Duodenal mucosa (tissue), 2 donors: ENCODE results near the gene HHIPL1.

Experiments used
- H3K27ac ChIP-seq: one replicate; pipeline ENCODE4 v1.7.0; 2013; ENCODE audit warnings: low read depth, low read length
- H3K27me3 ChIP-seq, 2 donors: one replicate each; pipeline ENCODE4 v1.7.0; 2013; ENCODE audit warnings: low read length in 2 of 2, control low read depth in 1 of 2; ENCODE audit not compliant: insufficient read depth in 2 of 2, control insufficient read depth in 1 of 2
- H3K36me3 ChIP-seq, 2 donors: one replicate each; pipeline ENCODE4 v1.7.0; 2013; ENCODE audit warnings: low read length in 2 of 2, control low read depth in 1 of 2; ENCODE audit not compliant: insufficient read depth in 2 of 2, control insufficient read depth in 1 of 2
- H3K4me1 ChIP-seq, 2 donors: one replicate each; pipeline ENCODE4 v1.7.0; 2013; ENCODE audit warnings: low read length in 2 of 2, control low read depth in 1 of 2; ENCODE audit not compliant: insufficient read depth in 2 of 2, control insufficient read depth in 1 of 2
- H3K4me3 ChIP-seq, 2 donors: one replicate each; pipeline ENCODE4 v1.7.0; 2013; ENCODE audit warnings: low read length in 2 of 2, low read depth in 1 of 2
- H3K9ac ChIP-seq, 2 donors: one replicate each; pipeline ENCODE4 v1.7.0; 2013; ENCODE audit warnings: low read length in 2 of 2, low read depth in 1 of 2
- H3K9me3 ChIP-seq, 2 donors: one replicate each; pipeline ENCODE4 v1.7.0; 2013; ENCODE audit warnings: low read length in 2 of 2, control low read depth in 1 of 2; ENCODE audit not compliant: control insufficient read depth in 1 of 2

The HHIPL1 gene

GRCh38 chr14:99644723-99645544 lies at the start of gene HHIPL1:
Gene HHIPL1, plus strand, starts transcription at chr14:99645129. Its CDS starts 79 bp downstream, at chr14:99645208.
- Histone ChIP-seq H3K27ac (no peak within 1 kb of the TSS), H3K4me3 (peak within 1 kb of the TSS in 1 of 2 donors; percentile 58), H3K9ac (no peak within 1 kb of the TSS), H3K4me1 (peaks cover 0 to 6% of the 10 kb centered on the region in 2 donors), H3K9me3 (no peaks in the 10 kb centered on the region), H3K36me3 (no peaks in the 10 kb centered on the region), H3K27me3 (peaks cover 17% of the 10 kb centered on the region in 2 donors)

DNA sequence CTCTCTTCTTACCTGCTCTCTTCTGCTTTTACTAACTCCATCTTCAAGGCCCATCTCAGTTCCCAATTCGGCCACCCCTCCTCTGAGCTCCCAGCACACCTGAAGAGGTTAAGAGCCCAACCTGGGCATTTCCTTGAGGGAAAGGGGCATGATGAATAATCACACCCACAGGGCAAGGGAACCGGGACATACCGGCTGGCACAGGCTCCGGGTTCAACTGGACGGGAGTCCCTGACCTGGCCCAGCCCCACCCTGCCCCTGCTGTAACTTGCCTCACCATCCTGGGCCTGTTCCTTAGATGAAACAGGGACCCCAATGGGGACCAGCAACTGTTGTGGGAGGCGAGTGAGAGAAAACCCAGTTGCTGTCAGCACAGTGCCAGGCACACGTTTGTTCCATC lies 49.4 kb upstream of the HHIPL1 start:
- H3K4me1 ChIP-seq = peaks cover 64 to 78% of the 10 kb centered on the region in 2 donors
- no peaks in the 10 kb centered on the region for H3K36me3 ChIP-seq
- H3K27ac ChIP-seq = peak overlapping the region; percentile 52
- no peak overlapping the region for H3K9ac ChIP-seq
- H3K27me3 ChIP-seq = no peaks in the 10 kb centered on the region
- H3K9me3 ChIP-seq = no peaks in the 10 kb centered on the region
- no peak overlapping the region for H3K4me3 ChIP-seq

- Histone ChIP-seq H3K9me3 (no peaks in the 10 kb centered on the region), H3K36me3 (no peaks in the 10 kb centered on the region), H3K27ac (peak overlapping the region; percentile 52), H3K27me3 (no peaks in the 10 kb centered on the region), H3K9ac (peak overlapping the region in 1 of 2 donors; percentile 36), H3K4me1 (peaks cover 68 to 78% of the 10 kb centered on the region in 2 donors), H3K4me3 (peak overlapping the region; percentile 7 to 42)
Observed at GRCh38 chr14:99596071-99596627, 48.8 kb upstream of the HHIPL1 start.

GRCh38 chr14:99596772-99597171 lies 48.2 kb upstream of the HHIPL1 start:
- H3K9me3 ChIP-seq = no peaks in the 10 kb centered on the region
- H3K36me3 ChIP-seq = no peaks in the 10 kb centered on the region
- no peaks in the 10 kb centered on the region for H3K27me3 ChIP-seq
- H3K4me3 ChIP-seq = peak overlapping the region; percentile 37 to 42
- peaks cover 74 to 84% of the 10 kb centered on the region in 2 donors for H3K4me1 ChIP-seq
- H3K27ac ChIP-seq = peak overlapping the region; percentile 52
- peak overlapping the region in 1 of 2 donors; percentile 45 for H3K9ac ChIP-seq

- no peak overlapping the region for H3K4me3 ChIP-seq
- no peaks in the 10 kb centered on the region for H3K36me3 ChIP-seq
- H3K9me3 ChIP-seq = no peaks in the 10 kb centered on the region
- no peak overlapping the region for H3K9ac ChIP-seq
- H3K27ac ChIP-seq = no peak overlapping the region
- H3K4me1 ChIP-seq = peaks cover 85 to 88% of the 10 kb centered on the region in 2 donors
- no peaks in the 10 kb centered on the region for H3K27me3 ChIP-seq
Observed at GRCh38 chr14:99597911-99598600, 46.9 kb upstream of the HHIPL1 start.

- Histone ChIP-seq H3K27me3 (no peaks in the 10 kb centered on the region), H3K9ac (peak overlapping the region in 1 of 2 donors; percentile 20), H3K4me1 (peaks cover 85 to 89% of the 10 kb centered on the region in 2 donors)
Observed at GRCh38 chr14:99598774-99599173, 46.2 kb upstream of the HHIPL1 start.

GRCh38 chr14:99599393-99599792 lies 45.5 kb upstream of the HHIPL1 start:
- Histone ChIP-seq H3K4me3 (no peak overlapping the region), H3K36me3 (no peaks in the 10 kb centered on the region), H3K27me3 (no peaks in the 10 kb centered on the region), H3K9ac (peak overlapping the region in 1 of 2 donors; percentile 20), H3K27ac (no peak overlapping the region), H3K4me1 (peaks cover 81 to 85% of the 10 kb centered on the region in 2 donors), H3K9me3 (no peaks in the 10 kb centered on the region)

More at GRCh38 chr14:99598774-99599173, 46.2 kb upstream of the HHIPL1 start:
- Histone ChIP-seq H3K9me3 (no peaks in the 10 kb centered on the region), H3K36me3 (no peaks in the 10 kb centered on the region), H3K4me3 (peak overlapping the region in 1 of 2 donors; percentile 46), H3K27ac (no peak overlapping the region)

- Histone ChIP-seq H3K27me3 (no peaks in the 10 kb centered on the region), H3K36me3 (no peaks in the 10 kb centered on the region), H3K9me3 (no peaks in the 10 kb centered on the region), H3K4me3 (peak overlapping the region in 1 of 2 donors; percentile 79), H3K4me1 (peaks cover 75 to 77% of the 10 kb centered on the region in 2 donors), H3K9ac (no peak overlapping the region), H3K27ac (no peak overlapping the region)
Observed at GRCh38 chr14:99600232-99600888, 44.6 kb upstream of the HHIPL1 start.

DNA sequence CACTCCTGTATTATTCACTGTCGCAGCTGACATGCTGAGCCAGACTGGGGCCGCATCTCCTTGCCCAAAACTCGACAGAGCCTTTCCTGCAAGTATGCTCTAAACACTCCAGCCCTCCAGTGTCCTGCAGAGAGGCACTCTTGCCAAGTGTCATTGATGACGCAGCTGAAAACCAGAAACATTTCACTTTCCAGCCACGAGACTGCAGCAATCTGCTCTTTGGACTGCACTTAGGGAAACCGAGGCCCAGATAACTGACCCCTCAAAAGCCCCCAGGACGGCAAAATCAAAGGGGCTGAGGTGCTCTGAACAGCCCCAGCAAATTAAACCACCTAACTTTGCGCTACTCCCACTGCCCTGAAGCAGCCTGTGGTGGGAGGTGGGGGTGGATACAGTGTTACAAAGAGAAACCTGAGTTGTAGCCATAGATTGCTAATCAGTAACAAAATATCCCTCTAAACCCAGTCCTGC lies 43.5 kb upstream of the HHIPL1 start:
- peaks cover 73 to 74% of the 10 kb centered on the region in 2 donors for H3K4me1 ChIP-seq
- H3K4me3 ChIP-seq = peak overlapping the region; percentile 79 to 82
- H3K27me3 ChIP-seq = no peaks in the 10 kb centered on the region
- H3K36me3 ChIP-seq = no peaks in the 10 kb centered on the region
- H3K9ac ChIP-seq = peak overlapping the region; percentile 55 to 79
- peak overlapping the region; percentile 20 for H3K27ac ChIP-seq
- no peaks in the 10 kb centered on the region for H3K9me3 ChIP-seq
